ENCODE data around the gene VPS52. TPM values are rescaled to one million over a fixed set of nuclear protein-coding genes. Genes with fewer than 3 reads are reported as not detected.

Gene VPS52
- total RNA-seq, 2 experiments from 2014 or later = 50.4 to 73.5 TPM

DNA sequence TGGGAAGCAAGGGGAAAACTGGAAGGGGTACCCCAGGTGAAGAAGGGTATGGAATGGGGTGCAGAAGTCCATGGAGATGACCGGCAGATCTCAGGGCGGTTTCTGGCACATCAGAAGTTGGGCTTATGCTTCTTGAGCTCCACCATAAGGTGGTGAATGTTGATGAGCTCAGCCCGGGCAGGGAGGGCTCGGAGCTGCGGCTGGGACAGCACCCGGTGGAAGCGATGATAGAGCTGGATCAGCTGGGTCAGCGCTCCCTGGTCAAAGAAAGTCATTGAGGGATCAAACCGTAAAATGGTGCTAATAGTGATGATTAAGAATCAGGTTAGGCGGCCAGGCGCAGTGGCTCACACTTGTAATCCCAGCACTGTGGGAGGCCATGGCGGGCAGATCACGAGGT, 20.9 kb downstream of the VPS52 start:
- Histone ChIP-seq H4K20me1 (ENCODE audit: insufficient read depth, low read length) (no peaks in the 10 kb centered on the region), H3K4me2 (ENCODE audit: low read length) (peak overlapping the region; percentile 99), H2AFZ (ENCODE audit: low read length) (no peak overlapping the region), H3K27ac (ENCODE audit: low read depth, low read length, poor library complexity, severe bottlenecking) (no peak overlapping the region), H3K4me3 (ENCODE audit: low read depth, low read length, poor library complexity, severe bottlenecking) (no peak overlapping the region), H3K79me2 (ENCODE audit: insufficient read depth, low read depth, low read length) (no peaks in the 10 kb centered on the region), H3K9me2 (ENCODE audit: insufficient read depth, low read length) (no peaks in the 10 kb centered on the region), H3K36me3 (ENCODE audit: insufficient read depth, low read length) (peaks cover 24% of the 10 kb centered on the region), H3K9me3 (ENCODE audit: low read length) (no peaks in the 10 kb centered on the region), H3K4me1 (ENCODE audit: insufficient read depth, low read length, poor library complexity, severe bottlenecking) (peaks cover 23% of the 10 kb centered on the region)
- intact Hi-C loops (cut with micrococcal nuclease; ENCODE audit: unreplicated experiment) = no loop called here
- DNase-seq (ENCODE audit: low spot score) = no peak
- no peak for TF ChIP-seq EZH2phosphoT487 (IDR thresholded peaks at IDR 0.05; ENCODE audit: borderline replicate concordance, low read depth, low read length)
- TF ChIP-seq, protein P1, sequence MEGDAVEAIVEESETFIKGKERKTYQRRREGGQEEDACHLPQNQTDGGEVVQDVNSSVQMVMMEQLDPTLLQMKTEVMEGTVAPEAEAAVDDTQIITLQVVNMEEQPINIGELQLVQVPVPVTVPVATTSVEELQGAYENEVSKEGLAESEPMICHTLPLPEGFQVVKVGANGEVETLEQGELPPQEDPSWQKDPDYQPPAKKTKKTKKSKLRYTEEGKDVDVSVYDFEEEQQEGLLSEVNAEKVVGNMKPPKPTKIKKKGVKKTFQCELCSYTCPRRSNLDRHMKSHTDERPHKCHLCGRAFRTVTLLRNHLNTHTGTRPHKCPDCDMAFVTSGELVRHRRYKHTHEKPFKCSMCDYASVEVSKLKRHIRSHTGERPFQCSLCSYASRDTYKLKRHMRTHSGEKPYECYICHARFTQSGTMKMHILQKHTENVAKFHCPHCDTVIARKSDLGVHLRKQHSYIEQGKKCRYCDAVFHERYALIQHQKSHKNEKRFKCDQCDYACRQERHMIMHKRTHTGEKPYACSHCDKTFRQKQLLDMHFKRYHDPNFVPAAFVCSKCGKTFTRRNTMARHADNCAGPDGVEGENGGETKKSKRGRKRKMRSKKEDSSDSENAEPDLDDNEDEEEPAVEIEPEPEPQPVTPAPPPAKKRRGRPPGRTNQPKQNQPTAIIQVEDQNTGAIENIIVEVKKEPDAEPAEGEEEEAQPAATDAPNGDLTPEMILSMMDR (conservative IDR thresholded peaks at IDR 0.05; ENCODE audit: low read length) = no peak
- ChIA-PET CTCF (ENCODE audit: unreplicated experiment) (no interaction called here), POLR2A (interaction anchor here (0.6 to 3.8 kb wide), 3 partner anchors 21 to 180 kb away, joined by 3 to 19 read pairs (median 3); partner anchors contain the start of genes RPS18 and VPS52)
- BruUV-seq (replicated peaks) = no TSS peak

DNA sequence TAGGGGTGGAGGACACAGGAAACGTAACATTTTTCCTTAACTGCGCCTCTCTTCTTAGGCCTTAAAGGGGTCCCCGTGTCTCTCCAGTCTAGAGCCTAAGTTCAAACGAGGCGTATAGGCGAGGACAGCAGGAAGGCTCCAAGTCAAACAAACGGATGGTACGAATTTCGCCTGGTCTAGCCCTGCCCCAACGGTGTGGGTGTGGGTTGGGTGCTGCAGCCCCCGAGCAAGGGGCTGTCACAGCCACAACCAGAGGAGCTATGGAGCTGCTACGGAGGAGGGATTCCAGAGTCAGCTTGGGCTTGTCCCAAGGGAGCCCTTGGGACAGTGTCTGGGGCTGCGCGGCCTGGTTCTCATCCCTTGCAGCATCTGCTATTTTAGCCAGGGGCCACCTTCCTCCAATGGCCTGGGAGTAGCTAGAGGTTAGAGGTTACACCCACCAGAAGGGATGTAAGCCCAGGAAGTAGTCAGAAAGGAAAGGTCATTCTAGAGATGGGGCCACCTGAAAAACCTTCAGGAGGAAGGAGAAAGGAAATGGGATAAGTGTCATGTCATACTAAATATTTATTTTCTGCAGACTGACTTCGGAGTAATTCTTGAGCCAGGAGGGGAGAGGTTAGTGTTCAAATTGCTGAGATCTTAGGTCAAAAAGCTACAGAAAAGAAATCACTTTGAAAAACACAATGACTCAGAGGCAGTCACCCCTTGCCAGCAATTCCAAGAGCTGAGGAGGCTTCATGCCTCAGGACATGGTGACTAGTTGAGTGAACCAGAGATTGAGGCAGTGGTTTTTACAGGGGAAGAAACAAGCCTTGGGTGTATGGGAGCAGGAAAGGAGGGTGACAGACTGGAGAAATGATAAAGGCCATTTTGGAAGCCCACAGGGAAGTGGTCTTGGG, 21.7 kb downstream of the VPS52 start:
- peak overlapping the region; percentile 74 for H3K27ac ChIP-seq (ENCODE audit: low read depth, low read length, poor library complexity, severe bottlenecking)
- no peaks in the 10 kb centered on the region for H3K9me3 ChIP-seq (ENCODE audit: low read length)
- peaks cover 23% of the 10 kb centered on the region for H3K4me1 ChIP-seq (ENCODE audit: insufficient read depth, low read length, poor library complexity, severe bottlenecking)
- peaks cover 22% of the 10 kb centered on the region for H3K36me3 ChIP-seq (ENCODE audit: insufficient read depth, low read length)
- POLR2A ChIA-PET = interaction anchor here (0.7 to 3.8 kb wide), 6 partner anchors 10 to 180 kb away, joined by 3 to 19 read pairs (median 4); partner anchors contain the start of genes RPS18 and VPS52
- peak overlapping the region; percentile 99 for H3K4me2 ChIP-seq (ENCODE audit: low read length)
- H3K4me3 ChIP-seq (ENCODE audit: low read depth, low read length, poor library complexity, severe bottlenecking) = peak overlapping the region; percentile 73
- H3K9me2 ChIP-seq (ENCODE audit: insufficient read depth, low read length) = no peaks in the 10 kb centered on the region
- no peak for TF ChIP-seq EZH2phosphoT487 (IDR thresholded peaks at IDR 0.05; ENCODE audit: borderline replicate concordance, low read depth, low read length)
- TF ChIP-seq, protein P1 (conservative IDR thresholded peaks at IDR 0.05; ENCODE audit: low read length) = no peak
- CTCF ChIA-PET (ENCODE audit: unreplicated experiment) = interaction anchor here (1.2 kb wide), 1 partner anchor 45 kb away, joined by 3 read pairs; the partner anchor contains the start of gene HSD17B8
- peak overlapping the region; percentile 59 for H2AFZ ChIP-seq (ENCODE audit: low read length)
- H3K79me2 ChIP-seq (ENCODE audit: insufficient read depth, low read depth, low read length) = no peaks in the 10 kb centered on the region
- DNase-seq (ENCODE audit: low spot score) = no peak
- BruUV-seq (replicated peaks) = TSS peak; percentile 66
- intact Hi-C loops (cut with micrococcal nuclease; ENCODE audit: unreplicated experiment) = loop anchor here (1.0 to 5.0 kb wide), 2 partner anchors 21 to 238 kb away; partner anchors contain the start of gene VPS52
- no peaks in the 10 kb centered on the region for H4K20me1 ChIP-seq (ENCODE audit: insufficient read depth, low read length)
